NT2/D1 (cell line): ENCODE results near the gene MYZAP.

Source experiments
- YY1 ChIP-seq: IDR thresholded peaks from 2 replicates; pipeline ENCODE4 v1.6.1; 2011; ENCODE audit not compliant: insufficient read length, insufficient read depth
- ZNF274 ChIP-seq: IDR thresholded peaks from 2 replicates; pipeline ENCODE4 v1.6.1; 2011; ENCODE audit warnings: mild to moderate bottlenecking, low read depth, low read length

- TF ChIP-seq YY1, result no peak
- TF ChIP-seq ZNF274, result no peak
Observed at GRCh38 chr15:57651445-57651844, 59.7 kb downstream of the MYZAP start.
